ENCODE measurements around the gene VDAC1. TPM values are rescaled to one million over a fixed set of nuclear protein-coding genes. Genes with fewer than 3 reads are reported as not detected.

VDAC1 gene
- total RNA-seq, 1 donor from 2014 or later: 224 TPM

GRCh38 chr5:134046330-134046729 lies 41.6 kb upstream of the VDAC1 start:
- H3K4me3 ChIP-seq: no peak overlapping the region
- peaks cover 14% of the 10 kb centered on the region for H3K4me1 Mint-ChIP-seq
- TF ChIP-seq CTCF (IDR thresholded peaks at IDR 0.05): no peak
- TF ChIP-seq EZH2phosphoT487 (IDR thresholded peaks at IDR 0.05): no peak
- TF ChIP-seq EZH2 (IDR thresholded peaks at IDR 0.05): no peak
- no peaks in the 10 kb centered on the region for H3K36me3 ChIP-seq
- H3K4me3 Mint-ChIP-seq: no peak overlapping the region
- DNase-seq (ENCODE audit: low spot score): no peak
- no peaks in the 10 kb centered on the region for H3K27me3 ChIP-seq
- H3K27ac ChIP-seq: no peak overlapping the region
- no peak overlapping the region for H2AFZ ChIP-seq (replicated peaks)
- no peaks in the 10 kb centered on the region for H4K20me1 ChIP-seq (ENCODE audit: low read depth)
- no peak overlapping the region for H3K9ac ChIP-seq
- H3K9me3 ChIP-seq (ENCODE audit: low read depth): no peaks in the 10 kb centered on the region
- peaks cover 7% of the 10 kb centered on the region for H3K27me3 Mint-ChIP-seq (ENCODE audit: insufficient read depth, low read depth)
- H3K4me1 ChIP-seq: peaks cover 13% of the 10 kb centered on the region
- no peaks in the 10 kb centered on the region for H3K9me3 Mint-ChIP-seq
- peaks cover 12% of the 10 kb centered on the region for H3F3A ChIP-seq (ENCODE audit: low read depth)
- H3K4me2 ChIP-seq: no peak overlapping the region
- no peaks in the 10 kb centered on the region for H3K36me3 Mint-ChIP-seq
- H3K27ac Mint-ChIP-seq: no peak overlapping the region
- H3K79me2 ChIP-seq (ENCODE audit: low read depth): no peaks in the 10 kb centered on the region

GRCh38 chr5:134043793-134044792 lies 39.3 kb upstream of the VDAC1 start:
- Histone ChIP-seq H3K9me3 (ENCODE audit: low read depth) (no peaks in the 10 kb centered on the region), H3K27ac (no peak overlapping the region), H3K79me2 (ENCODE audit: low read depth) (no peaks in the 10 kb centered on the region), H4K20me1 (ENCODE audit: low read depth) (no peaks in the 10 kb centered on the region), H3K4me1 (peaks cover 13% of the 10 kb centered on the region), H3K27me3 (no peaks in the 10 kb centered on the region), H3K4me3 (no peak overlapping the region), H3K36me3 (no peaks in the 10 kb centered on the region), H3F3A (ENCODE audit: low read depth) (peaks cover 12% of the 10 kb centered on the region), H3K9ac (no peak overlapping the region), H3K4me2 (no peak overlapping the region), H2AFZ (replicated peaks) (no peak overlapping the region)
- DNase-seq (ENCODE audit: low spot score): no peak
- Mint-ChIP-seq H3K27ac (no peak overlapping the region), H3K27me3 (ENCODE audit: insufficient read depth, low read depth) (peaks cover 11% of the 10 kb centered on the region), H3K36me3 (no peaks in the 10 kb centered on the region), H3K9me3 (peaks cover 2% of the 10 kb centered on the region), H3K4me1 (peaks cover 13% of the 10 kb centered on the region), H3K4me3 (no peak overlapping the region)
- TF ChIP-seq EZH2 (IDR thresholded peaks at IDR 0.05): no peak
- no peak for TF ChIP-seq EZH2phosphoT487 (IDR thresholded peaks at IDR 0.05)
- TF ChIP-seq CTCF (IDR thresholded peaks at IDR 0.05): no peak

- H3K36me3 ChIP-seq: no peaks in the 10 kb centered on the region
- H3K27me3 Mint-ChIP-seq (ENCODE audit: insufficient read depth, low read depth): peaks cover 8% of the 10 kb centered on the region
- no peak overlapping the region for H3K9ac ChIP-seq
- H3K4me3 ChIP-seq: no peak overlapping the region
- no peak overlapping the region for H3K4me3 Mint-ChIP-seq
- H3K27me3 ChIP-seq: no peaks in the 10 kb centered on the region
- H2AFZ ChIP-seq (replicated peaks): no peak overlapping the region
- no peak overlapping the region for H3K27ac Mint-ChIP-seq
- no peak overlapping the region for H3K27ac ChIP-seq
- H3K36me3 Mint-ChIP-seq: no peaks in the 10 kb centered on the region
- no peak overlapping the region for H3K4me2 ChIP-seq
- peaks cover 17% of the 10 kb centered on the region for H3K4me1 ChIP-seq
- peaks cover 5% of the 10 kb centered on the region for H3K9me3 Mint-ChIP-seq
- peaks cover 4% of the 10 kb centered on the region for H3K4me1 Mint-ChIP-seq
- H4K20me1 ChIP-seq (ENCODE audit: low read depth): no peaks in the 10 kb centered on the region
- H3K9me3 ChIP-seq (ENCODE audit: low read depth): no peaks in the 10 kb centered on the region
- H3F3A ChIP-seq (ENCODE audit: low read depth): peaks cover 21% of the 10 kb centered on the region
- no peak for DNase-seq (ENCODE audit: low spot score)
- no peaks in the 10 kb centered on the region for H3K79me2 ChIP-seq (ENCODE audit: low read depth)
- TF ChIP-seq EZH2 (IDR thresholded peaks at IDR 0.05) (no peak), CTCF (IDR thresholded peaks at IDR 0.05) (no peak), EZH2phosphoT487 (IDR thresholded peaks at IDR 0.05) (no peak)
Measured at GRCh38 chr5:134041570-134042411, 37.0 kb upstream of the VDAC1 start.
